NCI-H2227 treated with DMSO at 0.1 percent for 48 hours (cell line): ENCODE data around the gene CRTC3.
"Not testable (repeated sequence)": the region's sequence is repeated elsewhere in the genome, so short reads cannot be mapped to it uniquely, and the experiment has no call there.

ENCODE experiments used
- DNase-seq: peaks from one replicate; lab custom pipeline; 2025; lab: John Stamatoyannopoulos, UW

The CRTC3 gene

GRCh38 chr15:90625037-90625436 lies 95.3 kb downstream of the CRTC3 start:
- no peak for DNase-seq

- DNase-seq, result no peak
Observed at GRCh38 chr15:90629217-90629616, 99.5 kb downstream of the CRTC3 start.

- DNase-seq, result no peak
Observed at GRCh38 chr15:90633360-90633759, 103.6 kb downstream of the CRTC3 start.

GRCh38 chr15:90636993-90637392 lies 107.3 kb downstream of the CRTC3 start:
- not testable (repeated sequence) for DNase-seq

GRCh38 chr15:90637693-90638092 lies 108.0 kb downstream of the CRTC3 start:
- DNase-seq, result no peak

- DNase-seq, result no peak
Observed at GRCh38 chr15:90638201-90638691, 108.5 kb downstream of the CRTC3 start.

- DNase-seq, result no peak
Observed at GRCh38 chr15:90638963-90639362, 109.2 kb downstream of the CRTC3 start.

- DNase-seq, result no peak
Observed at GRCh38 chr15:90640862-90641261, 111.1 kb downstream of the CRTC3 start.

- no peak for DNase-seq
Observed at GRCh38 chr15:90641581-90642463, 112.1 kb downstream of the CRTC3 start.

GRCh38 chr15:90642464-90643300 lies 113.0 kb downstream of the CRTC3 start:
- no peak for DNase-seq

- no peak for DNase-seq
Observed at GRCh38 chr15:90643301-90643632, 113.5 kb downstream of the CRTC3 start.

- no peak for DNase-seq
Observed at GRCh38 chr15:90644526-90644925, 114.8 kb downstream of the CRTC3 start.

GRCh38 chr15:90644952-90645725 lies 115.4 kb downstream of the CRTC3 start:
- DNase-seq, result no peak

- DNase-seq, result no peak
Observed at GRCh38 chr15:90645873-90646575, 116.3 kb downstream of the CRTC3 start.

- DNase-seq, result no peak
Observed at GRCh38 chr15:90646662-90647305, 117.1 kb downstream of the CRTC3 start.

- DNase-seq, result no peak
Observed at GRCh38 chr15:90647326-90647725, 117.6 kb downstream of the CRTC3 start.

GRCh38 chr15:90648137-90649070 lies 118.7 kb downstream of the CRTC3 start:
- DNase-seq, result peak; percentile 43

GRCh38 chr15:90650117-90650955 lies 120.6 kb downstream of the CRTC3 start:
- DNase-seq, result no peak
